HUES6 (cell line): ENCODE results near the gene KCNMA1.

ENCODE experiments used
- H3K27ac ChIP-seq: 2 replicates; pipeline ENCODE4 v1.7.0; 2013; ENCODE audit warnings: low read depth, mild to moderate bottlenecking, low read length, inconsistent platforms
- H3K27me3 ChIP-seq: 2 replicates; pipeline ENCODE4 v1.6.1; 2013; ENCODE audit warnings: low read length; ENCODE audit not compliant: control insufficient read depth, insufficient read depth
- H3K36me3 ChIP-seq: 2 replicates; pipeline ENCODE4 v1.6.1; 2013; ENCODE audit warnings: low read length; ENCODE audit not compliant: control insufficient read depth, insufficient read depth
- H3K4me1 ChIP-seq: 2 replicates; pipeline ENCODE4 v1.6.1; 2013; ENCODE audit warnings: low read length; ENCODE audit not compliant: control insufficient read depth, insufficient read depth
- H3K4me3 ChIP-seq: 2 replicates; pipeline ENCODE4 v1.5.1; 2013; ENCODE audit warnings: low read depth, low read length
- H3K9ac ChIP-seq: one replicate; pipeline ENCODE4 v1.6.1; 2013; ENCODE audit warnings: mild to moderate bottlenecking, low read length
- H3K9me3 ChIP-seq: 2 replicates; pipeline ENCODE4 v1.6.1; 2013; ENCODE audit warnings: low read depth, low read length; ENCODE audit not compliant: control insufficient read depth, insufficient read depth

KCNMA1 gene

GRCh38 chr10:77024461-77024860, 613.1 kb downstream of the KCNMA1 start:
- Histone ChIP-seq H3K27ac (no peak overlapping the region), H3K36me3 (no peaks in the 10 kb centered on the region), H3K27me3 (no peaks in the 10 kb centered on the region), H3K9ac (no peak overlapping the region), H3K9me3 (no peaks in the 10 kb centered on the region), H3K4me3 (no peak overlapping the region), H3K4me1 (no peaks in the 10 kb centered on the region; the same call in 1 of the 2 replicates)

- H3K27ac ChIP-seq = no peak overlapping the region
- H3K9me3 ChIP-seq = no peaks in the 10 kb centered on the region
- H3K27me3 ChIP-seq = no peaks in the 10 kb centered on the region
- no peaks in the 10 kb centered on the region; the same call in 1 of the 2 replicates for H3K4me1 ChIP-seq
- no peak overlapping the region for H3K4me3 ChIP-seq
- H3K36me3 ChIP-seq = no peaks in the 10 kb centered on the region
- H3K9ac ChIP-seq = no peak overlapping the region
These were observed 614.2 kb downstream of the KCNMA1 start for GRCh38 chr10:77023396-77023795.

- Histone ChIP-seq H3K27ac (no peak overlapping the region), H3K4me1 (no peaks in the 10 kb centered on the region; the same call in 1 of the 2 replicates), H3K9ac (no peak overlapping the region), H3K27me3 (no peaks in the 10 kb centered on the region), H3K4me3 (no peak overlapping the region), H3K9me3 (no peaks in the 10 kb centered on the region), H3K36me3 (no peaks in the 10 kb centered on the region)
These were observed 614.9 kb downstream of the KCNMA1 start for GRCh38 chr10:77022671-77023070.

- H3K4me1 ChIP-seq = no peaks in the 10 kb centered on the region; the same call in 1 of the 2 replicates
- H3K9ac ChIP-seq = no peak overlapping the region
- H3K4me3 ChIP-seq = no peak overlapping the region
- no peaks in the 10 kb centered on the region for H3K27me3 ChIP-seq
- H3K36me3 ChIP-seq = no peaks in the 10 kb centered on the region
- no peaks in the 10 kb centered on the region for H3K9me3 ChIP-seq
- H3K27ac ChIP-seq = no peak overlapping the region
These were observed 615.6 kb downstream of the KCNMA1 start for GRCh38 chr10:77021966-77022490.

GRCh38 chr10:77020426-77021040, 617.1 kb downstream of the KCNMA1 start:
- Histone ChIP-seq H3K4me3 (no peak overlapping the region), H3K27me3 (no peaks in the 10 kb centered on the region), H3K4me1 (no peaks in the 10 kb centered on the region; the same call in 1 of the 2 replicates), H3K9ac (no peak overlapping the region), H3K9me3 (no peaks in the 10 kb centered on the region), H3K27ac (no peak overlapping the region), H3K36me3 (no peaks in the 10 kb centered on the region)

- no peaks in the 10 kb centered on the region for H3K36me3 ChIP-seq
- no peak overlapping the region for H3K27ac ChIP-seq
- no peaks in the 10 kb centered on the region for H3K4me1 ChIP-seq
- no peaks in the 10 kb centered on the region for H3K27me3 ChIP-seq
- no peak overlapping the region for H3K9ac ChIP-seq
- H3K4me3 ChIP-seq = no peak overlapping the region
- H3K9me3 ChIP-seq = no peaks in the 10 kb centered on the region
These were observed 620.8 kb downstream of the KCNMA1 start for GRCh38 chr10:77016855-77017254.

GRCh38 chr10:77016278-77016815, 621.3 kb downstream of the KCNMA1 start:
- H3K27me3 ChIP-seq = no peaks in the 10 kb centered on the region
- H3K4me1 ChIP-seq = no peaks in the 10 kb centered on the region
- no peaks in the 10 kb centered on the region for H3K36me3 ChIP-seq
- no peak overlapping the region for H3K4me3 ChIP-seq
- no peaks in the 10 kb centered on the region for H3K9me3 ChIP-seq
- H3K27ac ChIP-seq = no peak overlapping the region
- H3K9ac ChIP-seq = no peak overlapping the region

GRCh38 chr10:77015360-77015759, 622.2 kb downstream of the KCNMA1 start:
- H3K9ac ChIP-seq = no peak overlapping the region
- H3K27ac ChIP-seq = no peak overlapping the region
- no peaks in the 10 kb centered on the region for H3K36me3 ChIP-seq
- no peak overlapping the region for H3K4me3 ChIP-seq
- no peaks in the 10 kb centered on the region for H3K27me3 ChIP-seq
- no peaks in the 10 kb centered on the region for H3K9me3 ChIP-seq
- no peaks in the 10 kb centered on the region for H3K4me1 ChIP-seq

- no peaks in the 10 kb centered on the region for H3K4me1 ChIP-seq
- no peak overlapping the region for H3K9ac ChIP-seq
- no peak overlapping the region for H3K4me3 ChIP-seq
- H3K27me3 ChIP-seq = no peaks in the 10 kb centered on the region
- H3K9me3 ChIP-seq = no peaks in the 10 kb centered on the region
- H3K27ac ChIP-seq = no peak overlapping the region
- H3K36me3 ChIP-seq = no peaks in the 10 kb centered on the region
These were observed 624.7 kb downstream of the KCNMA1 start for GRCh38 chr10:77012812-77013500.

- Histone ChIP-seq H3K4me1 (no peaks in the 10 kb centered on the region), H3K27me3 (no peaks in the 10 kb centered on the region), H3K9me3 (peaks cover 1% of the 10 kb centered on the region; the same call in 1 of the 2 replicates), H3K36me3 (no peaks in the 10 kb centered on the region), H3K4me3 (no peak overlapping the region), H3K9ac (no peak overlapping the region), H3K27ac (no peak overlapping the region)
These were observed 625.5 kb downstream of the KCNMA1 start for GRCh38 chr10:77011874-77012811.
